SK-N-SH (cell line): ENCODE data around the gene PCGF2. TPM values are rescaled to one million over a fixed set of nuclear protein-coding genes. Genes with fewer than 3 reads are reported as not detected.

Experiments used
- CTCF ChIA-PET: fragments of 300-600, 350-600 bp; formaldehyde crosslinking; extraction: SDS; loops from one replicate; lab custom pipeline; 2021; lab: Yijun Ruan, JAX
- POLR2A ChIA-PET: fragments of 350-600 bp; sonication (Branson Sonifier 250); formaldehyde crosslinking; extraction: SDS; loops from one replicate; lab custom pipeline; 2020; ENCODE audit warnings: antibody characterized with exemption, inconsistent platforms; lab: Yijun Ruan, JAX
- DNase-seq: peaks from one replicate; pipeline ENCODE4 v3.0.0; 2012
- H2AFZ ChIP-seq: fragments of 200-600 bp; sonication (generic); 2 replicates; pipeline ENCODE4 v1.8.1; 2016; ENCODE audit warnings: antibody characterized with exemption, mild to moderate bottlenecking, low read depth
- H3F3A ChIP-seq: fragments of 200-600 bp; sonication (generic); replicated peaks from 2 replicates; pipeline ENCODE3; 2016; ENCODE audit warnings: antibody characterized with exemption, mild to moderate bottlenecking; ENCODE audit not compliant: insufficient read depth
- H3K27ac ChIP-seq, 2 experiments: fragments of 200-500 bp in 1 of 2; fragments of 200-600 bp in 1 of 2; sonication (Bioruptor generic) in 1 of 2; sonication (generic), shearing (Covaris generic) in 1 of 2; 2 replicates each; pipeline versions ENCODE4 v1.5.1 to v1.6.1; 2014 to 2016; ENCODE audit warnings: low read depth in 2 of 2, inconsistent platforms in 1 of 2, low read length in 1 of 2, mild to moderate bottlenecking in 1 of 2, mixed read lengths in 1 of 2
- H3K27me3 ChIP-seq: fragments of 200-600 bp; sonication (generic), shearing (Covaris generic); 2 replicates; pipeline ENCODE4 v1.6.1; 2016; ENCODE audit warnings: mixed run types; ENCODE audit not compliant: insufficient read depth
- H3K36me3 ChIP-seq, 2 experiments: fragments of 200-500 bp in 1 of 2; fragments of 200-600 bp in 1 of 2; sonication (Bioruptor generic) in 1 of 2; sonication (generic) in 1 of 2; replicated peaks in 1 of 2; 2 replicates each; pipeline versions ENCODE3 to v1.5.1; 2014 to 2016; ENCODE audit warnings: low read length in 1 of 2, mild to moderate bottlenecking in 1 of 2; ENCODE audit not compliant: insufficient read depth in 2 of 2, control insufficient read depth in 1 of 2
- H3K4me1 ChIP-seq, 2 experiments: fragments of 200-500 bp in 1 of 2; fragments of 200-600 bp in 1 of 2; sonication (Bioruptor generic) in 1 of 2; sonication (generic), shearing (Covaris generic) in 1 of 2; 2 replicates each; pipeline versions ENCODE4 v1.5.1 to v1.6.1; 2014 to 2016; ENCODE audit warnings: low read depth in 1 of 2, low read length in 1 of 2, mixed run types in 1 of 2; ENCODE audit not compliant: insufficient read depth in 2 of 2, control insufficient read depth in 1 of 2
- H3K4me2 ChIP-seq: fragments of 200-600 bp; sonication (generic), shearing (Covaris generic); 2 replicates; pipeline ENCODE4 v1.6.1; 2017; ENCODE audit warnings: mixed run types
- H3K4me3 ChIP-seq, 2 experiments: fragments of 200-500 bp in 1 of 2; fragments of 200-600 bp in 1 of 2; sonication (Bioruptor generic) in 1 of 2; sonication (generic), shearing (Covaris generic) in 1 of 2; 2 replicates each; pipeline versions ENCODE4 v1.5.1 to v1.8.1; 2014 to 2016; ENCODE audit warnings: low read depth in 2 of 2, inconsistent platforms in 1 of 2, low read length in 1 of 2, mild to moderate bottlenecking in 1 of 2, mixed read lengths in 1 of 2, moderate library complexity in 1 of 2
- H3K79me2 ChIP-seq: fragments of 200-600 bp; sonication (generic); 2 replicates; pipeline ENCODE4 v1.8.1; 2017; ENCODE audit warnings: mild to moderate bottlenecking; ENCODE audit not compliant: insufficient read depth
- H3K9ac ChIP-seq: fragments of 200-600 bp; sonication (generic); 2 replicates; pipeline ENCODE4 v1.6.1; 2017; ENCODE audit warnings: mixed run types
- H3K9me2 ChIP-seq: fragments of 200-600 bp; sonication (generic); 2 replicates; pipeline ENCODE4 v1.6.1; 2017; ENCODE audit warnings: mixed run types
- H3K9me3 ChIP-seq: fragments of 200-600 bp; sonication (generic); 2 replicates; pipeline ENCODE4 v1.6.1; 2017; ENCODE audit warnings: mixed run types, mild to moderate bottlenecking, moderate library complexity
- H4K20me1 ChIP-seq: fragments of 200-600 bp; sonication (generic); 2 replicates; pipeline ENCODE4 v1.6.1; 2017; ENCODE audit warnings: mild to moderate bottlenecking, mixed run types; ENCODE audit not compliant: insufficient read depth
- FOSL2 ChIP-seq: IDR thresholded peaks from 2 replicates; pipeline ENCODE4 v1.4.0; 2012; ENCODE audit warnings: low read depth, mild to moderate bottlenecking, moderate library complexity, borderline replicate concordance
- JUND ChIP-seq: IDR thresholded peaks from 2 replicates; pipeline ENCODE4 v1.4.0; 2012
- MAX ChIP-seq: IDR thresholded peaks from 2 replicates; pipeline ENCODE4 v1.4.0; 2012; ENCODE audit warnings: low read depth
- RCOR1 ChIP-seq: fragments of 150-350 bp; IDR thresholded peaks from 2 replicates; pipeline ENCODE4 v1.6.1; 2017; ENCODE audit warnings: antibody characterized with exemption, low read length
- RFX5 ChIP-seq: IDR thresholded peaks from 2 replicates; pipeline ENCODE4 v1.6.1; 2012; ENCODE audit warnings: mild to moderate bottlenecking, improper control_type of control experiment, low read length
- SIN3A ChIP-seq: IDR thresholded peaks from 2 replicates; pipeline ENCODE4 v1.6.1; 2012; ENCODE audit warnings: low read depth, mild to moderate bottlenecking, low read length, moderate library complexity, borderline replicate concordance
- SMC3 ChIP-seq: IDR thresholded peaks from 2 replicates; pipeline ENCODE4 v1.6.1; 2012; ENCODE audit warnings: low read depth, low read length, improper control_type of control experiment
- TEAD4 ChIP-seq: IDR thresholded peaks from 2 replicates; pipeline ENCODE4 v1.4.0; 2012; ENCODE audit warnings: mild to moderate bottlenecking, borderline replicate concordance; ENCODE audit not compliant: insufficient read depth
- ZBTB33 ChIP-seq: IDR thresholded peaks from 2 replicates; pipeline ENCODE4 v1.4.0; 2012; ENCODE audit warnings: low read depth, borderline replicate concordance
- WGBS: methylation state at CpG from one replicate; pipeline ENCODE4 v1.1.6; 2017; ENCODE audit warnings: low lambda C conversion rate; 5-methylcytosine and 5-hydroxymethylcytosine counted together
- polyA plus RNA-seq, 3 experiments: library from polyadenylated mRNA; depleted of rRNA; stranded (reverse); fragments of >200 nt; gene quantifications; 2 replicates each; pipeline ENCODE4 v1.2.3, GENCODE V29; 2012

The PCGF2 gene
- polyA plus RNA-seq, 1 of the 3 experiments (the other 2 are of a cell fraction), result 39.8 TPM

- H3K4me2 ChIP-seq, result no peak overlapping the region
- TF ChIP-seq SIN3A (no peak), MAX (no peak), RCOR1 (no peak), RFX5 (no peak), ZBTB33 (no peak), FOSL2 (no peak)
- no peak overlapping the region for H3K4me3 ChIP-seq
- no peaks in the 10 kb centered on the region for H4K20me1 ChIP-seq
- whole genome bisulfite sequencing, result 90% methylated on average over 9 of the region's 10 CpGs
- ChIA-PET CTCF (interaction anchor here (1.0 to 2.3 kb wide), 2 partner anchors 23 kb away, joined by 3 to 14 read pairs; no protein-coding TSS in a partner anchor), POLR2A (no interaction called here)
- no peaks in the 10 kb centered on the region for H3F3A ChIP-seq
- H3K27ac ChIP-seq, result no peak overlapping the region
- no peak overlapping the region for H2AFZ ChIP-seq
- peaks cover 0 to 7% of the 10 kb centered on the region in 2 experiments; a peak in 1 of 4 replicates for H3K4me1 ChIP-seq
- H3K27me3 ChIP-seq, result no peaks in the 10 kb centered on the region
- H3K36me3 ChIP-seq, result peaks cover 27 to 80% of the 10 kb centered on the region in 2 experiments
- H3K9me3 ChIP-seq, result no peaks in the 10 kb centered on the region
- H3K79me2 ChIP-seq, result peaks cover 15% of the 10 kb centered on the region; the same call in 1 of the 2 replicates
- H3K9ac ChIP-seq, result no peak overlapping the region
- H3K9me2 ChIP-seq, result no peaks in the 10 kb centered on the region
- DNase-seq, result no peak
Measured at GRCh38 chr17:38712593-38712992, 35.5 kb downstream of the PCGF2 start.

- H3K36me3 ChIP-seq, result peaks cover 21 to 76% of the 10 kb centered on the region in 2 experiments
- ChIA-PET POLR2A (no interaction called here), CTCF (interaction anchor here (2.3 to 3.1 kb wide), 2 partner anchors 24 to 35 kb away, joined by 10 to 14 read pairs; no protein-coding TSS in a partner anchor)
- no peak overlapping the region for H3K4me2 ChIP-seq
- TF ChIP-seq FOSL2 (no peak), SMC3 (no peak), TEAD4 (no peak), JUND (no peak)
- H3K9ac ChIP-seq, result no peak overlapping the region
- no peaks in the 10 kb centered on the region for H3K9me3 ChIP-seq
- no peaks in the 10 kb centered on the region for H3K9me2 ChIP-seq
- H3K79me2 ChIP-seq, result peaks cover 22% of the 10 kb centered on the region; the same call in 1 of the 2 replicates
- no peak overlapping the region for H3K4me3 ChIP-seq
- no peaks in the 10 kb centered on the region for H3K27me3 ChIP-seq
- H3K4me1 ChIP-seq, result peaks cover 2 to 13% of the 10 kb centered on the region in 2 experiments; a peak in 2 of 4 replicates
- DNase-seq, result no peak
- H3F3A ChIP-seq, result no peaks in the 10 kb centered on the region
- no peak overlapping the region for H2AFZ ChIP-seq
- 93% methylated on average over 18 of the region's 26 CpGs for WGBS
- no peak overlapping the region for H3K27ac ChIP-seq
- H4K20me1 ChIP-seq, result peaks cover 3% of the 10 kb centered on the region; the same call in 1 of the 2 replicates
Measured at GRCh38 chr17:38711792-38712571, 36.2 kb downstream of the PCGF2 start.
